Measurements from ENCODE around the gene JARID2.

Gene JARID2

GRCh38 chr6:15245361-15246216, at the start of gene JARID2:
TSS of gene JARID2 (plus strand) at chr6:15246069. CDS start at chr6:15246540, 471 bp downstream.
- H3K9me3 ChIP-seq (ENCODE audit: low read length) = no peaks in the 10 kb centered on the region
- H3K4me1 ChIP-seq (ENCODE audit: insufficient read depth, low read length) = peaks cover 23% of the 10 kb centered on the region
- peak within 1 kb of the TSS; percentile 98 for H2AFZ ChIP-seq (ENCODE audit: low read depth, low read length)
- no peaks in the 10 kb centered on the region for H3K27me3 ChIP-seq (ENCODE audit: insufficient read depth, low read length)
- no peaks in the 10 kb centered on the region for H3K36me3 ChIP-seq (ENCODE audit: insufficient read depth, low read length)
- H3K4me3 ChIP-seq (ENCODE audit: low read length) = peak within 1 kb of the TSS; percentile 69

- Histone ChIP-seq H3K36me3 (ENCODE audit: insufficient read depth, low read length) (no peaks in the 10 kb centered on the region), H3K9me3 (ENCODE audit: low read length) (no peaks in the 10 kb centered on the region), H3K4me1 (ENCODE audit: insufficient read depth, low read length) (peaks cover 3% of the 10 kb centered on the region), H3K4me3 (ENCODE audit: low read length) (no peak overlapping the region), H3K27me3 (ENCODE audit: insufficient read depth, low read length) (no peaks in the 10 kb centered on the region), H2AFZ (ENCODE audit: low read depth, low read length) (no peak overlapping the region)
These were observed 45.8 kb upstream of the JARID2 start for GRCh38 chr6:15200087-15200486.

- Histone ChIP-seq H2AFZ (ENCODE audit: low read depth, low read length) (no peak overlapping the region), H3K4me1 (ENCODE audit: insufficient read depth, low read length) (peaks cover 14% of the 10 kb centered on the region), H3K9me3 (ENCODE audit: low read length) (no peaks in the 10 kb centered on the region), H3K4me3 (ENCODE audit: low read length) (no peak overlapping the region), H3K27me3 (ENCODE audit: insufficient read depth, low read length) (no peaks in the 10 kb centered on the region), H3K36me3 (ENCODE audit: insufficient read depth, low read length) (no peaks in the 10 kb centered on the region)
These were observed 40.5 kb upstream of the JARID2 start for GRCh38 chr6:15205321-15205720.

- Histone ChIP-seq H2AFZ (ENCODE audit: low read depth, low read length) (no peak overlapping the region), H3K36me3 (ENCODE audit: insufficient read depth, low read length) (no peaks in the 10 kb centered on the region), H3K4me1 (ENCODE audit: insufficient read depth, low read length) (peaks cover 16% of the 10 kb centered on the region), H3K4me3 (ENCODE audit: low read length) (no peak overlapping the region), H3K9me3 (ENCODE audit: low read length) (no peaks in the 10 kb centered on the region), H3K27me3 (ENCODE audit: insufficient read depth, low read length) (no peaks in the 10 kb centered on the region)
These were observed 39.0 kb upstream of the JARID2 start for GRCh38 chr6:15206887-15207286.

- H3K9me3 ChIP-seq (ENCODE audit: low read length) = no peaks in the 10 kb centered on the region
- no peaks in the 10 kb centered on the region for H3K36me3 ChIP-seq (ENCODE audit: insufficient read depth, low read length)
- H2AFZ ChIP-seq (ENCODE audit: low read depth, low read length) = no peak overlapping the region
- no peak overlapping the region for H3K4me3 ChIP-seq (ENCODE audit: low read length)
- H3K4me1 ChIP-seq (ENCODE audit: insufficient read depth, low read length) = peaks cover 16% of the 10 kb centered on the region
- H3K27me3 ChIP-seq (ENCODE audit: insufficient read depth, low read length) = no peaks in the 10 kb centered on the region
These were observed 37.9 kb upstream of the JARID2 start for GRCh38 chr6:15207923-15208322.

GRCh38 chr6:15213838-15214400, 31.9 kb upstream of the JARID2 start:
- Histone ChIP-seq H3K4me3 (ENCODE audit: low read length) (no peak overlapping the region), H3K36me3 (ENCODE audit: insufficient read depth, low read length) (no peaks in the 10 kb centered on the region), H2AFZ (ENCODE audit: low read depth, low read length) (no peak overlapping the region), H3K9me3 (ENCODE audit: low read length) (no peaks in the 10 kb centered on the region), H3K4me1 (ENCODE audit: insufficient read depth, low read length) (peaks cover 5% of the 10 kb centered on the region), H3K27me3 (ENCODE audit: insufficient read depth, low read length) (no peaks in the 10 kb centered on the region)

GRCh38 chr6:15218401-15218800, 27.5 kb upstream of the JARID2 start:
- Histone ChIP-seq H3K36me3 (ENCODE audit: insufficient read depth, low read length) (no peaks in the 10 kb centered on the region), H2AFZ (ENCODE audit: low read depth, low read length) (no peak overlapping the region), H3K9me3 (ENCODE audit: low read length) (no peaks in the 10 kb centered on the region), H3K4me1 (ENCODE audit: insufficient read depth, low read length) (no peaks in the 10 kb centered on the region), H3K4me3 (ENCODE audit: low read length) (no peak overlapping the region), H3K27me3 (ENCODE audit: insufficient read depth, low read length) (no peaks in the 10 kb centered on the region)

- Histone ChIP-seq H2AFZ (ENCODE audit: low read depth, low read length) (no peak overlapping the region), H3K4me3 (ENCODE audit: low read length) (no peak overlapping the region), H3K27me3 (ENCODE audit: insufficient read depth, low read length) (no peaks in the 10 kb centered on the region), H3K36me3 (ENCODE audit: insufficient read depth, low read length) (no peaks in the 10 kb centered on the region), H3K4me1 (ENCODE audit: insufficient read depth, low read length) (no peaks in the 10 kb centered on the region), H3K9me3 (ENCODE audit: low read length) (no peaks in the 10 kb centered on the region)
These were observed 25.8 kb upstream of the JARID2 start for GRCh38 chr6:15220062-15220461.

GRCh38 chr6:15227827-15228318, 18.0 kb upstream of the JARID2 start:
- no peak overlapping the region for H2AFZ ChIP-seq (ENCODE audit: low read depth, low read length)
- H3K4me3 ChIP-seq (ENCODE audit: low read length) = no peak overlapping the region
- no peaks in the 10 kb centered on the region for H3K36me3 ChIP-seq (ENCODE audit: insufficient read depth, low read length)
- no peaks in the 10 kb centered on the region for H3K9me3 ChIP-seq (ENCODE audit: low read length)
- H3K4me1 ChIP-seq (ENCODE audit: insufficient read depth, low read length) = peaks cover 3% of the 10 kb centered on the region
- H3K27me3 ChIP-seq (ENCODE audit: insufficient read depth, low read length) = no peaks in the 10 kb centered on the region

GRCh38 chr6:15230827-15231226, 15.0 kb upstream of the JARID2 start:
- Histone ChIP-seq H3K4me3 (ENCODE audit: low read length) (no peak overlapping the region), H3K36me3 (ENCODE audit: insufficient read depth, low read length) (no peaks in the 10 kb centered on the region)

GRCh38 chr6:15232836-15233510, 12.9 kb upstream of the JARID2 start:
- Histone ChIP-seq H3K4me1 (ENCODE audit: insufficient read depth, low read length) (no peaks in the 10 kb centered on the region), H3K4me3 (ENCODE audit: low read length) (no peak overlapping the region), H3K36me3 (ENCODE audit: insufficient read depth, low read length) (no peaks in the 10 kb centered on the region), H3K9me3 (ENCODE audit: low read length) (no peaks in the 10 kb centered on the region), H2AFZ (ENCODE audit: low read depth, low read length) (no peak overlapping the region), H3K27me3 (ENCODE audit: insufficient read depth, low read length) (no peaks in the 10 kb centered on the region)

More at GRCh38 chr6:15230827-15231226, 15.0 kb upstream of the JARID2 start:
- Histone ChIP-seq H2AFZ (ENCODE audit: low read depth, low read length) (no peak overlapping the region), H3K27me3 (ENCODE audit: insufficient read depth, low read length) (no peaks in the 10 kb centered on the region), H3K4me1 (ENCODE audit: insufficient read depth, low read length) (peaks cover 3% of the 10 kb centered on the region), H3K9me3 (ENCODE audit: low read length) (no peaks in the 10 kb centered on the region)

- no peaks in the 10 kb centered on the region for H3K27me3 ChIP-seq (ENCODE audit: insufficient read depth, low read length)
- no peak overlapping the region for H3K4me3 ChIP-seq (ENCODE audit: low read length)
- H3K9me3 ChIP-seq (ENCODE audit: low read length) = no peaks in the 10 kb centered on the region
- H3K4me1 ChIP-seq (ENCODE audit: insufficient read depth, low read length) = no peaks in the 10 kb centered on the region
- H3K36me3 ChIP-seq (ENCODE audit: insufficient read depth, low read length) = no peaks in the 10 kb centered on the region
- H2AFZ ChIP-seq (ENCODE audit: low read depth, low read length) = no peak overlapping the region
These were observed 11.7 kb upstream of the JARID2 start for GRCh38 chr6:15234068-15234758.

Data from neuron (in vitro differentiated cells).